GM19025 (cell line): ENCODE measurements around the gene PPIP5K1.

ENCODE experiments used
- ATAC-seq: cut with Tn5 transposase; IDR thresholded peaks from one replicate; pipeline ENCODE4 v1.9.1; 2021; ENCODE audit warnings: mild to moderate bottlenecking, low read depth, moderate library complexity; ENCODE audit not compliant: unreplicated experiment

PPIP5K1 gene

GRCh38 chr15:43492673-43493601 is 97.1 kb downstream of the PPIP5K1 start, which contains the start of gene TP53BP1:
Gene TP53BP1 (minus strand): TSS chr15:43493156. CDS start chr15:43493043, 113 bp downstream.
- peak; percentile 99 for ATAC-seq

- no peak for ATAC-seq
Measured at GRCh38 chr15:43492266-43492665, 97.7 kb downstream of the PPIP5K1 start.

DNA sequence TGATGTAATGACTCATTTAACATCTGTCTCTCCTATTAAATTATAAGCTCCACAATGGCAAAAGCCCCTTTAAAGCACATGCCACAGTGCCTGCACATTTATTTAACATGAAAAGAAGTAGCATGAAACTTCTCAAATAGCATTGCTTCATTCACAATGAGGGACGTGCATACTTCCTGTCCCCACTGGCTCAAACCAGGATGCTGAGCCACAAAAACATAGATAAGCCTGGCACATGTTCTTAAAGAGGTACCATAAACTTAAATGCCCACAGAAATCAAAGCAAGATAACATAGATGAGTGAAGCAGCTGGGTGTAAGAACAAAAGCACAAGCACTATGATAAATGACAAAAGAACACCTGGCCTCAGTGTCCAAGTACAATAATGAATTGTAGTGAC is 100.8 kb downstream of the PPIP5K1 start:
- ATAC-seq: no peak

- ATAC-seq: no peak
Measured at GRCh38 chr15:43488790-43489189, 101.2 kb downstream of the PPIP5K1 start.

- no peak for ATAC-seq
Measured at GRCh38 chr15:43487271-43487895, 102.6 kb downstream of the PPIP5K1 start.

- no peak for ATAC-seq
Measured at GRCh38 chr15:43484455-43484854, 105.6 kb downstream of the PPIP5K1 start.
